HG02973 (cell line): ENCODE measurements around the gene KRTAP4-5.
"Not testable (repeated sequence)": the region's sequence is repeated elsewhere in the genome, so short reads cannot be mapped to it uniquely, and the experiment has no call there.

Source experiments
- ATAC-seq: cut with Tn5 transposase; IDR thresholded peaks from one replicate; pipeline ENCODE4 v1.9.1; 2021; ENCODE audit warnings: moderate library complexity; ENCODE audit not compliant: unreplicated experiment

The KRTAP4-5 gene

DNA sequence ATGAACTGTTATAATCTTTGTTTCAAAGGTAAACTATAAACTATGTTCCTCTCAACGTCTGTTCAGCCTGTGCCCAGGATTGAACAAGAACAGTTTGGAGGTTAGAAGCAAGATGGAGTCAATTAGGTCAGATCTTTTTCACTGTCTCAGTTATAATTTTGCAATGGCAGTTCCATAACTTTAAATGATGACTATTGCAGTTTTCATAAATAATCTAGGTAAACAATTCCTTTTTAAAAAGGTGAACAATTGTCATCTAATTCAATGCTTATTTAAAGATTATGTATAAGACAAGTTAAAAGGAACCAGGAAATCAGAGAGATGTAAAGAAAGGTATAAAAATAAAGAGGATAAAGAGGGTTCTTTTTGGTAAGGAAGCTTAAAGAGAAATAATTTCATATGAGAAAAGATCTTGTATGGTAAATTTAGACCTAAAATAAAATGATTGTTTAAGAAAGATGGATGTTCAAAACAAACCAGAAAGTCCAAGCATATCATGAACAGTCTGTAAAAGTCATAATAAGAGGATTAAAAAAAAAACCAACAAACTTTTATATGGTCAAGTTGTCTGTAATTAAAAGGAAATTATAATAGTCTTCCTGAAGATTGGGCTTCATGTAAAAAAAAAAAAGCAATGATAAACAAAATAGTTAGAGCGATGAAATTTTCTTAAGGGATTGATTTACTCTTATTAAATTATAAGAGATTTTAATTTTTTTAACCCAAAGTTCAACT, 38.3 kb downstream of the KRTAP4-5 start:
- ATAC-seq = no peak

- ATAC-seq = not testable (repeated sequence)
Measured at GRCh38 chr17:41108728-41109386, 40.8 kb downstream of the KRTAP4-5 start.

DNA sequence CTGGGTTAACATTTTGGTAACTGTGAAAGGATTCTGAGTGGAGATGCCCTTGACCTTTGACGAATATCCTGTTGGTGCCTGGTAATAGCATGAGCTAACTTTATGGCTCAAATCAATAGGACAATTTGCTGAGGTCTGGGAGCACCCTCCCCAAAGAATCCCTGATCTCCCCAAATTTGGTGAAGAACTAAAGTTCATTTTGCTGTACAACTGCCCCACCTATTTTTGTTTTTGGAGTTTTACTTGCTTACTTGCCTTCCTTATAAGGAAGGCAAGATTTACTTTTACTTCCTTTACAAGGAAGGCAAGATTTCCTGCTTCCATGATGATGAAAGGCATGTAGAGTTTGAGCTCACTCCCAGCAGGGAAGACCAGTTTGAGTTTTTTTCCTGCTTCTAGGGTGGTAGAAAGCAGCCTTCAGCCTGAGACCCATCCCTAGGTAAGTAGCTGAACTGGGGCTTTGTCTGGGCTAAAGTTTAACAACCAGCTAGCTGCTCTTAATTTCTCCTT, 41.6 kb downstream of the KRTAP4-5 start:
- ATAC-seq = no peak

- not testable (repeated sequence) for ATAC-seq
Measured at GRCh38 chr17:41105347-41105746, 44.3 kb downstream of the KRTAP4-5 start, which contains the start of gene KRTAP4-9. Gene KRTAP4-9, plus strand, starts transcription at chr17:41105389. Its CDS starts 0 bp downstream, at chr17:41105389.

GRCh38 chr17:41104386-41105038, 45.1 kb downstream of the KRTAP4-5 start:
- ATAC-seq = not testable (repeated sequence)

DNA sequence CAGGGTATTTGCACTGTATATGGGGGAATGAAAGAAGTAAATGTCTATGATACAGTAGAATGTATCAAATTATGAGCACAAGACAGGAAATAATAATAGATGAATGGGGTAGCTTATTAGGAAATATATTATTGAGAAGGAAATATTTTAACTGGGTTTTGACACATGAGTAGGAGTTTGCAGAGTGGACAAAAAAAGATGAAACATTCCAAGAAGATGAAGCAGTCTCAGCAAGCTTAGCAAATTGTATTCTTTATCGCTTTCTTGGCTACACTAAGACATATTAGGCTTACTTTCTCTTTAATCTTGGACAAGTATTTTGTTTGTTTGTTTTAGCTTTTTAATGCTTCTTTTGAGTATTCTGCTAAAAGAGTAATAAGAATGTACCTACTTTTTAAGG, 45.7 kb downstream of the KRTAP4-5 start:
- ATAC-seq = no peak

DNA sequence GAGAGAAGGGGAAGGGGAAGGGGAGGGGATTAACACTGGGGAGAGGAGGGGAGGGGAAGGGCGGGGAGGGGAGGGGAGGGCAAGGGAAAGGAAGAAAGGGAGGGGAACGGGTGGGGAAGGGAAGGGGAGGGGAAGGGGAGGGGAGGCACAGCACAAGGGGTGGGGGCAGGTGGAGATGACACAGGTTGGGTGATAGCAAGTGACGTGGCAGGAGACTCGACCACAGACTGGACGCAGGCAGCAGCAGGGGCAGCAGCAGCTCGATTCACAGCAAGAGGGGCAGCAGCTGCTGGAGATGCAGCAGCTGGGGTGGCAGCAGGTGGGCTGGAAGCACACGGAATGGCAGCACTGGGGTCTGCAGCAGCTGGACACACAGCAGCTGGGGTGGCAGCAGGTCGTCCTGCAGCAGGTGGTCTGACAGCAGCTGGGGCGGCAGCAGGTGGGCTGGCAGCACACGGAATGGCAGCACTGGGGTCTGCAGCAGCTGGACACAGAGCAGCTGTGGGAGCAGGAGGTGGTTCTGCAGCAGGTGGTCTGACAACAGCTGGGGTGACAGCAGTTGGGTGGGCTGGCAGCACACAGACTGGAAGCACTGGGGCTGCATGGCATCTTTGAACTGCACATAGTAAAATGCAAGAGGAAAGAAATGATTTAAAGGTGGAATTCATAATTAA, 47.9 kb downstream of the KRTAP4-5 start, which contains the start of gene KRTAP4-16:
Gene KRTAP4-16 (minus strand): TSS at position 624 of the 674 bp plus-strand sequence. CDS start 0 bp downstream, at position 624.
- ATAC-seq = no peak

DNA sequence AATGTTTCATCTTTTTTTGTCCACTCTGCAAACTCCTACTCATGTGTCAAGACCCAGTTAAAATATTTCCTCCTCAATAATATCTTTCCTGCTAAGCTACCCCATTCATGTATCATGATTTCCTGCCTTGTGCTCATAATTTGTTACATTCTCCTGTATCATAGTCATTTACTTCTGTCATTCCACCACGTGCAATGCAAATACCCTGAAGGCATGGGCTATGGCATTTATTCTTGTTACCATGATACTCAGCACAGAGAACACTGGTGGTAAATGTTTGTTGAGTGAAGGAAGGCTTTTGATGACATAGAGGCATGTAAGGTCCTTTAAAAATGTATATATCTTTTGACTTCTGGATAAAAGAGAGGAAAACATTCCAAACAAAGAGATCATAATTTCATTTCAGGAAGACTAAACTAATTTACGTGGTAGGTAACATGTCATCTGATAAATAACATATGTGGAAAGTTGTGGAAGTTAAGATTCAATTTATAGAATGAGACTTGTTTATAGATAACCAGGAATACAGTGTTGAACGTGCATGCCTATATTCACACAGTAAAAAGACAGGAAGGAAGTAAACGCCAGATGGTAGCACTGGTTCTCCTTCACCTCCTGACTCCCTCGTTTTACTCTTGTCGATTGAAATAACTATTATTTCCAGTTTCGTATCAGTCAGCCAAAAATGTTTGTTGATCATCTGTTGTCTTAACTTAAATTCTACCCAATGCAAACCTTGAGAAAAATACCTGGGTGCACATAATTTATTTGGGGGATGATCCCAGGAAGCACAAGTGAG, 49.7 kb downstream of the KRTAP4-5 start:
- ATAC-seq = not testable (repeated sequence)
